GM12878 (cell line): ENCODE results near the gene FBXL15. TPM values are rescaled to one million over a fixed set of nuclear protein-coding genes. Genes with fewer than 3 reads are reported as not detected.

Experiments
- ELK1 ChIP-seq: IDR thresholded peaks from 2 replicates; pipeline ENCODE4 v1.6.1; 2012; ENCODE audit warnings: low read depth, low read length, improper control_type of control experiment
- JUND ChIP-seq: IDR thresholded peaks from 2 replicates; pipeline ENCODE4 v1.6.1; 2012; ENCODE audit warnings: low read depth, mild to moderate bottlenecking, low read length, improper control_type of control experiment, moderate library complexity
- NFYA ChIP-seq: IDR thresholded peaks from 2 replicates; pipeline ENCODE4 v1.6.1; 2011; ENCODE audit warnings: low read depth, mild to moderate bottlenecking, low read length, improper control_type of control experiment, borderline replicate concordance
- SUPT20H ChIP-seq: IDR thresholded peaks from 2 replicates; pipeline ENCODE4 v1.6.1; 2011; ENCODE audit warnings: low read depth, mild to moderate bottlenecking, low read length, moderate library complexity, borderline replicate concordance; ENCODE audit not compliant: control insufficient read depth
- TAF1 ChIP-seq: IDR thresholded peaks from 2 replicates; pipeline ENCODE4 v1.6.1; 2011; ENCODE audit warnings: mild to moderate bottlenecking, low read depth, low read length, borderline replicate concordance
- ZBTB4 ChIP-seq: fragments of 450-650 bp; formaldehyde crosslinking; IDR thresholded peaks from 2 replicates; pipeline ENCODE4 v1.4.0; 2022; ENCODE audit warnings: mild to moderate bottlenecking, moderate library complexity
- ZNF687 ChIP-seq: fragments of 450-650 bp; IDR thresholded peaks from 2 replicates; pipeline ENCODE4 v1.6.1; 2017; ENCODE audit warnings: mild to moderate bottlenecking, moderate library complexity
- polyA plus RNA-seq, 11 experiments: library from polyadenylated mRNA; depleted of rRNA in 4 of 11; unstranded in 6 of 11; stranded (reverse) in 5 of 11; fragments of >200 nt; fragmentation: Nextera tagmentation in 4 of 11; fragmentation: Illumina TruSeq in 1 of 11; extraction: Ambion mirVana in 4 of 11; extraction: Trizol in 1 of 11; gene quantifications; 1 replicate in 1 of 11; 2 replicates in 10 of 11; pipeline versions ENCODE4 v1.2.1 to v1.2.3, GENCODE V29; 2011 to 2016; ENCODE audit warnings: inconsistent platforms in 2 of 11, missing spikeins in 2 of 11, low read depth in 1 of 11
- total RNA-seq, 4 experiments: library from RNA; depleted of rRNA in 3 of 4; stranded (reverse); fragments of >200 nt in 3 of 4; fragmentation: Illumina TruSeq in 1 of 4; extraction: Trizol in 1 of 4; gene quantifications; 2 replicates each; pipeline versions ENCODE4 v1.2.1 to v1.2.3, GENCODE V29; 2013 to 2021

The FBXL15 gene
- total and polyA plus RNA-seq, 10 of the 15 experiments (the other 5 are each of a cell fraction or from before 2014, with no cell fraction given), result 0.13 to 21.3 (median 7.9) TPM

- TF ChIP-seq ZBTB4 (CRISPR knock-in tag) (no peak), ZNF687 (no peak), ELK1 (no peak), NFYA (no peak), TAF1 (no peak), JUND (no peak), SUPT20H (no peak)
Observed at GRCh38 chr10:102423372-102423968, 2.8 kb downstream of the FBXL15 start (continued).
